Measurements from ENCODE around the gene PADI3. TPM values are rescaled to one million over a fixed set of nuclear protein-coding genes. Genes with fewer than 3 reads are reported as not detected.

PADI3 gene
- total and polyA plus RNA-seq, 4 donors = 0.13 TPM; not detected in 3

DNA sequence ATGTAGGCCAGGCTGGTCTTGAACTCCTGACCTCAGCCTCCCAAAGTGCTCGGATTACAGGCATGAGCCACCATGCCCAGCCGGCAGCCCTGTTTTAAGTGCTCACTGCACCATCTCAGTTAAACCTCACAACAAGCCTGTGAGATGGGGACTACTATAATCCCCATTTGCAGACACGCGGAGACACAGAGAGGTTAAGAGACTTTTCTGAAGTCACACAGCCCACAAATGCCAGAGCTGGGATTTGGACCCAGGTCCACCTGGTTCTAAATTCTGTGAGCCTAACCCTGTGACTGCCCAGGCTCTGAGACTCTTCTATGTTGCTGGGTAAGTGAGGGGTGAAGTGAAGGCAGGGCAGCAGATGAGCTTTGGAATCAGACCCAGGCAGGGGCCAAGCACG lies 37.5 kb upstream of the PADI3 start:
- H3K4me1 ChIP-seq (ENCODE audit: control insufficient read depth in 5 of 5, insufficient read depth in 5 of 5, low read length in 5 of 5) = peaks cover 0 to 15% (median 12%) of the 10 kb centered on the region in 5 donors
- no peak overlapping the region for H3K27ac ChIP-seq (ENCODE audit: low read depth in 1 of 2, low read length in 1 of 2)
- H3K9me3 ChIP-seq (ENCODE audit: control insufficient read depth in 4 of 4, insufficient read depth in 3 of 4, low read length in 3 of 4) = no peaks in the 10 kb centered on the region
- ATAC-seq (ENCODE audit: insufficient read depth, low FRiP score) (no peak), DNase-seq (no peak)
- 91 to 95% methylated on average over 5 of the region's 5 CpGs for WGBS, 2 donors
- no peak overlapping the region for H3K4me3 ChIP-seq
- H3K27me3 ChIP-seq (ENCODE audit: control insufficient read depth in 3 of 3, insufficient read depth in 3 of 3, low read length in 2 of 3) = no peaks in the 10 kb centered on the region
- TF ChIP-seq, protein P1, sequence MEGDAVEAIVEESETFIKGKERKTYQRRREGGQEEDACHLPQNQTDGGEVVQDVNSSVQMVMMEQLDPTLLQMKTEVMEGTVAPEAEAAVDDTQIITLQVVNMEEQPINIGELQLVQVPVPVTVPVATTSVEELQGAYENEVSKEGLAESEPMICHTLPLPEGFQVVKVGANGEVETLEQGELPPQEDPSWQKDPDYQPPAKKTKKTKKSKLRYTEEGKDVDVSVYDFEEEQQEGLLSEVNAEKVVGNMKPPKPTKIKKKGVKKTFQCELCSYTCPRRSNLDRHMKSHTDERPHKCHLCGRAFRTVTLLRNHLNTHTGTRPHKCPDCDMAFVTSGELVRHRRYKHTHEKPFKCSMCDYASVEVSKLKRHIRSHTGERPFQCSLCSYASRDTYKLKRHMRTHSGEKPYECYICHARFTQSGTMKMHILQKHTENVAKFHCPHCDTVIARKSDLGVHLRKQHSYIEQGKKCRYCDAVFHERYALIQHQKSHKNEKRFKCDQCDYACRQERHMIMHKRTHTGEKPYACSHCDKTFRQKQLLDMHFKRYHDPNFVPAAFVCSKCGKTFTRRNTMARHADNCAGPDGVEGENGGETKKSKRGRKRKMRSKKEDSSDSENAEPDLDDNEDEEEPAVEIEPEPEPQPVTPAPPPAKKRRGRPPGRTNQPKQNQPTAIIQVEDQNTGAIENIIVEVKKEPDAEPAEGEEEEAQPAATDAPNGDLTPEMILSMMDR (IDR thresholded peaks at IDR 0.05; ENCODE audit: control extremely low read depth, extremely low read depth) = no peak
- no peak overlapping the region for H3K9ac ChIP-seq (ENCODE audit: insufficient read depth in 1 of 2, low read length in 2 of 2)
- no peaks in the 10 kb centered on the region for H3K36me3 ChIP-seq (ENCODE audit: control insufficient read depth in 4 of 4, insufficient read depth in 4 of 4, low read length in 4 of 4)

GRCh38 chr1:17212009-17212408 lies 36.9 kb upstream of the PADI3 start:
- 65 to 75% methylated on average over 10 of the region's 10 CpGs for WGBS, 2 donors
- DNase-seq = peak in 1 of 3 donors; percentile 12

GRCh38 chr1:17212487-17213121 lies 36.3 kb upstream of the PADI3 start:
- DNase-seq (peak; percentile 78 to 88 (median 86)), ATAC-seq (ENCODE audit: insufficient read depth, low FRiP score) (no peak)
- Histone ChIP-seq H3K9ac (ENCODE audit: insufficient read depth in 1 of 2, low read length in 2 of 2) (no peak overlapping the region), H3K27me3 (ENCODE audit: control insufficient read depth in 3 of 3, insufficient read depth in 3 of 3, low read length in 2 of 3) (no peaks in the 10 kb centered on the region), H3K4me1 (ENCODE audit: control insufficient read depth in 5 of 5, insufficient read depth in 5 of 5, low read length in 5 of 5) (peaks cover 0 to 15% (median 12%) of the 10 kb centered on the region in 5 donors), H3K9me3 (ENCODE audit: control insufficient read depth in 4 of 4, insufficient read depth in 3 of 4, low read length in 3 of 4) (no peaks in the 10 kb centered on the region), H3K36me3 (ENCODE audit: control insufficient read depth in 4 of 4, insufficient read depth in 4 of 4, low read length in 4 of 4) (no peaks in the 10 kb centered on the region), H3K4me3 (no peak overlapping the region), H3K27ac (ENCODE audit: low read depth in 1 of 2, low read length in 1 of 2) (no peak overlapping the region)
- 8 to 9% methylated on average over 13 of the region's 13 CpGs for WGBS, 2 donors
- TF ChIP-seq, protein P1 (IDR thresholded peaks at IDR 0.05; ENCODE audit: control extremely low read depth, extremely low read depth) = no peak

More at GRCh38 chr1:17212009-17212408, 36.9 kb upstream of the PADI3 start:
- Histone ChIP-seq H3K4me3 (no peak overlapping the region), H3K36me3 (ENCODE audit: control insufficient read depth in 4 of 4, insufficient read depth in 4 of 4, low read length in 4 of 4) (no peaks in the 10 kb centered on the region), H3K27me3 (ENCODE audit: control insufficient read depth in 3 of 3, insufficient read depth in 3 of 3, low read length in 2 of 3) (no peaks in the 10 kb centered on the region), H3K9ac (ENCODE audit: insufficient read depth in 1 of 2, low read length in 2 of 2) (no peak overlapping the region), H3K4me1 (ENCODE audit: control insufficient read depth in 5 of 5, insufficient read depth in 5 of 5, low read length in 5 of 5) (peaks cover 0 to 15% (median 12%) of the 10 kb centered on the region in 5 donors), H3K27ac (ENCODE audit: low read depth in 1 of 2, low read length in 1 of 2) (no peak overlapping the region), H3K9me3 (ENCODE audit: control insufficient read depth in 4 of 4, insufficient read depth in 3 of 4, low read length in 3 of 4) (no peaks in the 10 kb centered on the region)
- TF ChIP-seq, protein P1 (IDR thresholded peaks at IDR 0.05; ENCODE audit: control extremely low read depth, extremely low read depth) = no peak
- no peak for ATAC-seq (ENCODE audit: insufficient read depth, low FRiP score)

All from lung (tissue), 12 donors.